ENCODE results near the gene BCL2.

Gene BCL2

GRCh38 chr18:63288311-63288710, 31.3 kb downstream of the BCL2 start:
- in situ Hi-C loops (cut with MboI; ENCODE audit: low pct_unique_long_range_greater_than_20kb, low sequenced_read_pairs, unreplicated experiment), result no loop called here
- TF ChIP-seq CTCF (IDR thresholded peaks at IDR 0.05; ENCODE audit: extremely low read depth, insufficient read depth, missing control alignments), result no peak
- DNase-seq (ENCODE audit: low spot score), result no peak

- no peak for TF ChIP-seq CTCF (IDR thresholded peaks at IDR 0.05; ENCODE audit: extremely low read depth, insufficient read depth, missing control alignments)
- DNase-seq (ENCODE audit: low spot score), result no peak
- in situ Hi-C loops (cut with MboI; ENCODE audit: low pct_unique_long_range_greater_than_20kb, low sequenced_read_pairs, unreplicated experiment), result no loop called here
Observed at GRCh38 chr18:63287691-63288220, 31.8 kb downstream of the BCL2 start.

GRCh38 chr18:63286926-63287325, 32.6 kb downstream of the BCL2 start:
- no peak for DNase-seq (ENCODE audit: low spot score)
- in situ Hi-C loops (cut with MboI; ENCODE audit: low pct_unique_long_range_greater_than_20kb, low sequenced_read_pairs, unreplicated experiment), result no loop called here
- TF ChIP-seq CTCF (IDR thresholded peaks at IDR 0.05; ENCODE audit: extremely low read depth, insufficient read depth, missing control alignments), result no peak

- DNase-seq (ENCODE audit: low spot score), result peak; percentile 35
- no peak for TF ChIP-seq CTCF (IDR thresholded peaks at IDR 0.05; ENCODE audit: extremely low read depth, insufficient read depth, missing control alignments)
- in situ Hi-C loops (cut with MboI; ENCODE audit: low pct_unique_long_range_greater_than_20kb, low sequenced_read_pairs, unreplicated experiment), result no loop called here
Observed at GRCh38 chr18:63284827-63285733, 34.5 kb downstream of the BCL2 start.

GRCh38 chr18:63284173-63284799, 35.3 kb downstream of the BCL2 start:
- no peak for DNase-seq (ENCODE audit: low spot score)
- no peak for TF ChIP-seq CTCF (IDR thresholded peaks at IDR 0.05; ENCODE audit: extremely low read depth, insufficient read depth, missing control alignments)
- in situ Hi-C loops (cut with MboI; ENCODE audit: low pct_unique_long_range_greater_than_20kb, low sequenced_read_pairs, unreplicated experiment), result no loop called here

- in situ Hi-C loops (cut with MboI; ENCODE audit: low pct_unique_long_range_greater_than_20kb, low sequenced_read_pairs, unreplicated experiment), result no loop called here
- no peak for TF ChIP-seq CTCF (IDR thresholded peaks at IDR 0.05; ENCODE audit: extremely low read depth, insufficient read depth, missing control alignments)
- DNase-seq (ENCODE audit: low spot score), result no peak
Observed at GRCh38 chr18:63283305-63284094, 36.1 kb downstream of the BCL2 start.

Measured in GM13977 (cell line).